GM12874 (cell line): ENCODE measurements around the gene GGPS1.

Experiments
- CTCF ChIP-seq: IDR thresholded peaks from 2 replicates; pipeline ENCODE4 v1.5.1; 2011; ENCODE audit warnings: low read depth, mild to moderate bottlenecking, control low read depth, low read length, moderate library complexity; ENCODE audit not compliant: insufficient read depth

Gene GGPS1

GRCh38 chr1:235328271-235329138, at the start of gene GGPS1:
Gene GGPS1, plus strand, starts transcription at chr1:235328570. Its CDS starts 6,695 bp downstream, at chr1:235335265.
- TF ChIP-seq CTCF, result no peak

- TF ChIP-seq CTCF, result no peak
Observed at GRCh38 chr1:235278915-235279292, 49.5 kb upstream of the GGPS1 start.

GRCh38 chr1:235279694-235280093, 48.7 kb upstream of the GGPS1 start:
- TF ChIP-seq CTCF, result no peak

GRCh38 chr1:235280467-235280866, 47.9 kb upstream of the GGPS1 start:
- no peak for TF ChIP-seq CTCF

- no peak for TF ChIP-seq CTCF
Observed at GRCh38 chr1:235284231-235284769, 44.1 kb upstream of the GGPS1 start.

GRCh38 chr1:235286667-235287066, 41.7 kb upstream of the GGPS1 start:
- TF ChIP-seq CTCF, result no peak

- no peak for TF ChIP-seq CTCF
Observed at GRCh38 chr1:235287208-235287882, 41.0 kb upstream of the GGPS1 start.
